ENCODE measurements around the gene SH2D1B. TPM values are rescaled to one million over a fixed set of nuclear protein-coding genes. Genes with fewer than 3 reads are reported as not detected.

SH2D1B gene
- total RNA-seq, 1 donor from 2014 or later: not detected

DNA sequence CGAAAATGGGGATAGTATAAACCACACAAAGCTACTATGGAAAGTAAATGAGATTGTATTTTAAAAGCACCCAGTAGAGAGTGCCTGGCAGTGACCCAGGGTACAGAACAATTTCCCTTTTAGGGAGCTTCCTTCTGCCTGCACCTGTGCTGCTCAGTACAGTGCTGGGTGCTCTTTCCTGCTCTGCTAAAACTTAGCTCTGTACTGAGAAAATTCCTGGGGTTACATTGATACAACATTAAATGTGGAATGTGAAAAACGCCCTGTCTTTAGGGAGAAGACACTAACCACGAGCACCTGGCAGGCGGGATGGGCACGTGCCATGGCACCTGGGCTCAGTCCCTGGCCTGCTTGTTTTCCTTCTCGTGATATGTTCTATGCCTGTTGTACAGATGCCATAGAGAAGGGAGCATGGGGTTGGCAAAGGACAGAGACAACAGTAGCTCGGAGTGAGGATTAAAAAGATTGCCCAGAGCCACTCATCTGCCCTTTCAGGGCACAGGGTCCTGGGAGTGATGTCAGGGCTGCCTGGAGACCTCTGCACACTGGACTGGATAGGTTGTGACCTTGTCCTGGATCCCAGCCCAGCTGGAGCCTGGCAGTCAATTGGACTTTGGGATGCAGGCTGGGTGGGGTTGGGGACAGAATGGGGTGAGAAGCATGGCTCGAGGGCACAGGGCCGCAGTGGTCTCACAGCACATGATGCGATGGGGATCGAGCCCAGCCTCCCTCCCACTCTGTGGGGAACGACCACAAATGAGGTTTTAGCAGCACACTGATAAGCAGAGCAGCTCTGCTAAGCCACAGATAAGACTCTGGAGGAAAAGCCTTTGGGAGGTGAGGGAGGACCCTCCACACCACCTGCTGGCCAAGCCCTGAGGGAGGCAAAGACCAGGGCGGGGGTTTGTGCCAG is 39.5 kb downstream of the SH2D1B start:
- intact Hi-C loops (cut with micrococcal nuclease): no loop called here
- POLR2A ChIA-PET: no interaction called here
- TF ChIP-seq, protein P1, sequence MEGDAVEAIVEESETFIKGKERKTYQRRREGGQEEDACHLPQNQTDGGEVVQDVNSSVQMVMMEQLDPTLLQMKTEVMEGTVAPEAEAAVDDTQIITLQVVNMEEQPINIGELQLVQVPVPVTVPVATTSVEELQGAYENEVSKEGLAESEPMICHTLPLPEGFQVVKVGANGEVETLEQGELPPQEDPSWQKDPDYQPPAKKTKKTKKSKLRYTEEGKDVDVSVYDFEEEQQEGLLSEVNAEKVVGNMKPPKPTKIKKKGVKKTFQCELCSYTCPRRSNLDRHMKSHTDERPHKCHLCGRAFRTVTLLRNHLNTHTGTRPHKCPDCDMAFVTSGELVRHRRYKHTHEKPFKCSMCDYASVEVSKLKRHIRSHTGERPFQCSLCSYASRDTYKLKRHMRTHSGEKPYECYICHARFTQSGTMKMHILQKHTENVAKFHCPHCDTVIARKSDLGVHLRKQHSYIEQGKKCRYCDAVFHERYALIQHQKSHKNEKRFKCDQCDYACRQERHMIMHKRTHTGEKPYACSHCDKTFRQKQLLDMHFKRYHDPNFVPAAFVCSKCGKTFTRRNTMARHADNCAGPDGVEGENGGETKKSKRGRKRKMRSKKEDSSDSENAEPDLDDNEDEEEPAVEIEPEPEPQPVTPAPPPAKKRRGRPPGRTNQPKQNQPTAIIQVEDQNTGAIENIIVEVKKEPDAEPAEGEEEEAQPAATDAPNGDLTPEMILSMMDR (IDR thresholded peaks at IDR 0.05): no peak
- CTCF ChIA-PET: no interaction called here
- no peak overlapping the region for H3K27ac Mint-ChIP-seq
- no peak for DNase-seq
- no peak for ATAC-seq (ENCODE audit: low read depth)
- no peaks in the 10 kb centered on the region for H3K4me1 Mint-ChIP-seq
- H3K27me3 Mint-ChIP-seq: peaks cover 3% of the 10 kb centered on the region
- H3K4me3 Mint-ChIP-seq: no peak overlapping the region
- H3K36me3 Mint-ChIP-seq (ENCODE audit: low read depth): no peaks in the 10 kb centered on the region
- no peaks in the 10 kb centered on the region for H3K9me3 Mint-ChIP-seq

DNA sequence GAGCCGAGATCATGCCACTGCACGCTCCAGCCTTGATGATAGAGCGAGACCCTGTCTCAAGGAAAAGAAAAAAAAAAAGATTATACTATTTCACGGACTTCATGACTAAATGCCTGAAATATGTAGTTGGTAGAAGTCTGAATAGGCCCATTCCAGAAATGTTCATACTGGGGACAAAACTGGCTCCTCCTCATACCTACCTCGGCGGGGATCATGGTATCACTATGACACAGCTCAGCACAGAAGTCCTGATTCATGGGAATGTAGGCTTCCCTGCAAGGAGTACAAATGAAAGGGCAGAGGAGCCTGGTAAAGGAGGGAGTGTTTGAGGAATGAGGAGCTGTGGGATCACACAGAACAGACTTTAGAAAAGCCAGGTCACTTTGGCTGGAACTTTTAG is 40.3 kb downstream of the SH2D1B start:
- no peak overlapping the region for H3K27ac Mint-ChIP-seq
- H3K9me3 Mint-ChIP-seq: no peaks in the 10 kb centered on the region
- DNase-seq (no peak), ATAC-seq (ENCODE audit: low read depth) (no peak)
- H3K4me1 Mint-ChIP-seq: no peaks in the 10 kb centered on the region
- ChIA-PET CTCF (no interaction called here), POLR2A (no interaction called here)
- H3K27me3 Mint-ChIP-seq: peaks cover 3% of the 10 kb centered on the region
- TF ChIP-seq, protein P1 (IDR thresholded peaks at IDR 0.05): no peak
- H3K36me3 Mint-ChIP-seq (ENCODE audit: low read depth): no peaks in the 10 kb centered on the region
- intact Hi-C loops (cut with micrococcal nuclease): no loop called here
- H3K4me3 Mint-ChIP-seq: no peak overlapping the region

DNA sequence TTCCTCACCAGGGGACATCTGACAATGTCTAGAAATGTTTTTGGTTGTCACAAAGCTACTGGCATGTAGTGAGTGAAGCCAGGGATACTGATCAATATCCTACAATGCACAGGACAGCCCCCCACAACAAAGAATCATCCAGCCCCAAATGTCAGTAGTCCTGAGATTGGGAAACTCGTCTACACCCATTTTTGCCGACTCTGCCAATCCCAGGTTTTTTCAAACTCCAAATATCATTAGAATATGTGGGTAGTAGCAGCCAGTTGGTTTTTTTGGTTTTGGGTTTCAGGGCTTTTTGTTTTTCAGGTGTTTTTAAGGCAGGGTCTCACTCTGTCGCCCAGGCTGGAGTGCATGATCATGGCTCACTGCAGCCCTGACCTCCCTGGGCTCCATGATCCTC is 41.2 kb downstream of the SH2D1B start:
- Mint-ChIP-seq H3K4me3 (no peak overlapping the region), H3K4me1 (no peaks in the 10 kb centered on the region), H3K9me3 (no peaks in the 10 kb centered on the region), H3K27ac (no peak overlapping the region), H3K27me3 (peaks cover 3% of the 10 kb centered on the region), H3K36me3 (ENCODE audit: low read depth) (no peaks in the 10 kb centered on the region)
- intact Hi-C loops (cut with micrococcal nuclease): no loop called here
- no peak for DNase-seq
- TF ChIP-seq, protein P1 (IDR thresholded peaks at IDR 0.05): no peak
- ATAC-seq (ENCODE audit: low read depth): no peak
- POLR2A ChIA-PET: no interaction called here
- CTCF ChIA-PET: no interaction called here

DNA sequence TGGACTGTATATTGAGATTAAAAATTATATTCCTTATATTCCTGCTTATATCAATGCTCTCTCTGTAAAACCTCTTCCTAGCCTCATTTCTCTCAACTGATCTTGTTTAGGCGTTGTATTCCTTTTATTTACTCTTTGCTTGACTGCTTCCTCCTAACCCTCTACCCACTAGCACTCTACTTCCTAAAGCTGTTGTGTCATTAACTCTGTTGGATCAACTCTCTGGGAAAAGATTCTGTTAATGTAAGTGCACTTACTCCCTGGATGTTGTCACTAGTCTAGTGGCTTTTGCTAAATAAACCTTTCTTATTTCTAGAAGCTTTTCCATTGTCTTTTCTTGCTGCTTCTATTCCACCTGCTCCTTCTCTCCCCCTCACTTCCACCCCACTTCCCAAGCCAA is 41.8 kb downstream of the SH2D1B start:
- intact Hi-C loops (cut with micrococcal nuclease): no loop called here

DNA sequence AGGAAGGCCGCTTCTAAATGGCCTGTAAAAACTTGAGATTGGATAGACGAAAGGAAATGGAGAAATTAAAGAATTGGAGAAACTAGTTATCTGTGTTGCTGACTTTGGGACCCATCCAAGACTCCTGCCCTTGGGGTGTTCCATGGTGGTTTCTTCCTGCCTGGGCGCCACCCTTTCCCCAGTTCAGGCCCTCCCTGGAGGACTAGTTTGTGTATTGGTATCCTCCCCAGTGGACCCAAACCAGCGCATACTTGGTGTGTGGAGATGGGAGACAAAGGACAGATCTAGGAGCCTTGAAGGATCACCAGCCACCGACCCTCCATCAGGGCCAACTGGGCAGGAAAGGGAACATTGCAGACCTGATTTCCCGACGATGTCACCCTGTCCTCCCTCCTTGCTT is 42.4 kb downstream of the SH2D1B start:
- H3K9me3 Mint-ChIP-seq: no peaks in the 10 kb centered on the region
- TF ChIP-seq, protein P1 (IDR thresholded peaks at IDR 0.05): no peak
- no peaks in the 10 kb centered on the region for H3K4me1 Mint-ChIP-seq
- no peaks in the 10 kb centered on the region for H3K36me3 Mint-ChIP-seq (ENCODE audit: low read depth)
- no peak overlapping the region for H3K4me3 Mint-ChIP-seq
- CTCF ChIA-PET: no interaction called here
- no peak for ATAC-seq (ENCODE audit: low read depth)
- intact Hi-C loops (cut with micrococcal nuclease): no loop called here
- POLR2A ChIA-PET: no interaction called here
- no peak overlapping the region for H3K27ac Mint-ChIP-seq
- H3K27me3 Mint-ChIP-seq: peaks cover 3% of the 10 kb centered on the region
- DNase-seq: no peak

More for the DNA sequence above, 41.8 kb downstream of the SH2D1B start:
- Mint-ChIP-seq H3K27ac (no peak overlapping the region), H3K9me3 (no peaks in the 10 kb centered on the region), H3K4me3 (no peak overlapping the region), H3K4me1 (no peaks in the 10 kb centered on the region), H3K36me3 (ENCODE audit: low read depth) (no peaks in the 10 kb centered on the region), H3K27me3 (peaks cover 3% of the 10 kb centered on the region)
- no peak for DNase-seq
- no peak for ATAC-seq (ENCODE audit: low read depth)
- CTCF ChIA-PET: no interaction called here
- POLR2A ChIA-PET: no interaction called here
- TF ChIP-seq, protein P1 (IDR thresholded peaks at IDR 0.05): no peak

Measured in activated B cell treated with CpG ODN at 0.5 μM for 24 hours (primary cell).